Body of pancreas (tissue), 4 donors: ENCODE results near the gene ECEL1. TPM values are rescaled to one million over a fixed set of nuclear protein-coding genes. Genes with fewer than 3 reads are reported as not detected.

Experiments
- ATAC-seq: fragments of 150-250 bp; one replicate; pipeline ENCODE4 v1.9.1; 2016
- DNase-seq, 4 donors: peaks; one replicate each; pipeline ENCODE4 v3.0.0-alpha.2; 2019
- H3K27ac ChIP-seq, 4 donors: fragments of 200-600 bp; sonication (generic); 1 replicate in 3 of 4; 2 replicates in 1 of 4; pipeline versions ENCODE4 v1.5.1 to v1.6.1; 2016 to 2019; ENCODE audit warnings: mild to moderate bottlenecking in 1 of 4, mixed read lengths in 1 of 4, moderate library complexity in 1 of 4
- H3K27me3 ChIP-seq, 2 donors: fragments of 200-600 bp; sonication (generic); one replicate each; pipeline ENCODE4 v1.6.0; 2016; ENCODE audit warnings: mild to moderate bottlenecking in 1 of 2
- H3K36me3 ChIP-seq, 2 donors: fragments of 200-600 bp; sonication (generic); replicated peaks in 1 of 2; 2 replicates each; pipeline ENCODE4 v1.5.1; 2016; ENCODE audit warnings: low read depth in 2 of 2; ENCODE audit not compliant: insufficient read depth in 1 of 2
- H3K4me1 ChIP-seq: fragments of 200-600 bp; sonication (generic); one replicate; pipeline ENCODE4 v1.6.0; 2016
- H3K4me3 ChIP-seq, 2 donors: fragments of 200-600 bp; sonication (generic); 1 replicate in 1 of 2; 2 replicates in 1 of 2; pipeline ENCODE4 v1.5.1; 2016 to 2019
- H3K9me3 ChIP-seq, 3 donors: fragments of 200-600 bp; sonication (generic); 1 replicate in 2 of 3; 2 replicates in 1 of 3; pipeline ENCODE4 v1.5.1; 2016
- CTCF ChIP-seq, 7 experiments: fragments of 450-650 bp in 4 of 7; fragments of 200-600 bp in 3 of 7; sonication (generic) in 3 of 7; IDR thresholded peaks; one replicate each; pipeline ENCODE4 v1.5.1; 2016 to 2019; ENCODE audit warnings: antibody characterized with exemption in 7 of 7
- POLR2A ChIP-seq, 3 donors: fragments of 450-650 bp; IDR thresholded peaks; one replicate each; pipeline ENCODE4 v1.6.1; 2016; ENCODE audit warnings: antibody characterized with exemption in 3 of 3, mild to moderate bottlenecking in 2 of 3
- WGBS, 2 donors: methylation state at CpG; one replicate each; pipeline ENCODE4 v1.1.5; 2017; 5-methylcytosine and 5-hydroxymethylcytosine counted together
- intact Hi-C: fragments of 100-400 bp; cut with DNase I; formaldehyde crosslinking; loops from one replicate; pipeline ENCODE4 v1.15.1; 2023
- total RNA-seq, 2 donors: library from RNA; depleted of rRNA; stranded (reverse); fragments of >200 nt; gene quantifications; one replicate each; pipeline ENCODE4 v1.1.0, GENCODE V29; 2016

The ECEL1 gene
- total RNA-seq, 2 donors from 2014 or later, result 0.26 TPM; not detected in 1

- DNase-seq (peak; percentile 40 to 73 (median 64)), ATAC-seq (peak; percentile 57)
- 4 to 5% methylated on average over 18 to 61 of the region's 66 CpGs for WGBS, 2 donors
- TF ChIP-seq POLR2A (IDR thresholded peaks at IDR 0.05) (no peak), CTCF (IDR thresholded peaks at IDR 0.05) (peak; percentile 45 to 97 (median 80))
- H3K4me1 ChIP-seq, result peaks cover 31% of the 10 kb centered on the region
- H3K9me3 ChIP-seq, result no peaks in the 10 kb centered on the region
- intact Hi-C loops, result loop anchor here (5.0 to 10.0 kb wide), 2 partner anchors 75 to 617 kb away; no protein-coding TSS in a partner anchor
- no peak overlapping the region for H3K4me3 ChIP-seq
- peaks cover 0 to 34% of the 10 kb centered on the region in 2 donors for H3K27me3 ChIP-seq
- H3K36me3 ChIP-seq, result no peaks in the 10 kb centered on the region
- H3K27ac ChIP-seq, result no peak overlapping the region
These were observed 34.5 kb upstream of the ECEL1 start for GRCh38 chr2:232521959-232522622.

GRCh38 chr2:232521098-232521497 is 33.5 kb upstream of the ECEL1 start:
- ATAC-seq (no peak), DNase-seq (no peak)
- Histone ChIP-seq H3K4me3 (no peak overlapping the region), H3K27me3 (peaks cover 0 to 34% of the 10 kb centered on the region in 2 donors), H3K27ac (no peak overlapping the region), H3K36me3 (no peaks in the 10 kb centered on the region), H3K4me1 (peaks cover 31% of the 10 kb centered on the region), H3K9me3 (no peaks in the 10 kb centered on the region)
- TF ChIP-seq POLR2A (IDR thresholded peaks at IDR 0.05) (no peak), CTCF (IDR thresholded peaks at IDR 0.05) (no peak)
- intact Hi-C loops, result loop anchor here (5.0 to 10.0 kb wide), 2 partner anchors 74 to 616 kb away; no protein-coding TSS in a partner anchor
- 77 to 83% methylated on average over 13 to 14 of the region's 14 CpGs for WGBS, 2 donors

- DNase-seq (no peak), ATAC-seq (no peak)
- Histone ChIP-seq H3K9me3 (no peaks in the 10 kb centered on the region), H3K4me3 (no peak overlapping the region), H3K27ac (no peak overlapping the region), H3K4me1 (peaks cover 29% of the 10 kb centered on the region), H3K36me3 (no peaks in the 10 kb centered on the region), H3K27me3 (peaks cover 0 to 34% of the 10 kb centered on the region in 2 donors)
- intact Hi-C loops, result loop anchor here (5.0 to 10.0 kb wide), 2 partner anchors 73 to 616 kb away; no protein-coding TSS in a partner anchor
- no peak for TF ChIP-seq POLR2A (IDR thresholded peaks at IDR 0.05)
- TF ChIP-seq CTCF (IDR thresholded peaks at IDR 0.05), result no peak
- 61 to 69% methylated on average over 14 to 15 of the region's 15 CpGs for WGBS, 2 donors
These were observed 32.9 kb upstream of the ECEL1 start for GRCh38 chr2:232520489-232520888.

DNA sequence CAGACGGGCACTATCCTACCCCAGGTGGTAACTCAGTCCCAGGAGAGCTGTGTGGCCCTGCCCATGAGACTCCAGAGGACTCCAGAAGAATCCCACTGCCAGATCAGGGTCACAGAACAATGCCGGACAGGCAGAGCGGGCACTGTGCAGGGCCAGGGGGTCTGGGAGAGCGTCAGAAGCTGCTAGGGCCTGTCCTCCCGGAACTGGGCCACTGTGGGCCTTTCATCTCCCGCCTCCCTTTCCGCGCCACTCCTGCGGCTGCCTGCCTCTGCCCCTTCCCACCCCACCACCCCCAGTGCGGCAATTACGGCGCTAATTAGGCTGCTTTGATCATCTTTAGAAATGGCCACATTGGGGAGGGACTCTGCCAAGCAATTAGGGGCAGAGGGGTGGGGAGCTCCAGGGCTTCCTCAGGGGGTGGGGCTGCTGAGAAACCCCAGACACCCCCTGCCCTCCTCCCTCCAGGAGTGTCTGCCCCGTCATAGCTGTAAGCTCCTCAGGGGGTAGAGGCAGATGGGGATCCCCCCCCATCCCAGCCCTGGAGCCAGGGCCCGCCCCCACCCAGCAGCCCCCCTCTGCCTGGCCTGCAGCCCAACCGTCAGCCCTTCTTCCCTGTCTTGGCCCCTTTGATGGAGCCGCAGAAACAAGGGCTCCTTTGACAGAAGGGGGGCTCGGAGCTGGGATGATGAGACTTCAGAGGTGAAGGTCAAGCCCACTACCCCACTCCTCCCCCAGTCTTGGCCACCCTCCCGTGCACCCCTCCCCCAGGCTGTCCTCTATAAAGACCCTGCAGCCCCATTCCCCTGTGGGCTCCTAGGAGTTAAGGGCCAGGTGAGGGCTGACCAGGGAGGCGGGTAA is 32.2 kb upstream of the ECEL1 start, which contains the start of gene PRSS56:
Gene PRSS56 (plus strand): TSS at position 808 of the 858 bp plus-strand sequence. CDS start 211 bp downstream, outside the sequence.
- WGBS, 2 donors, result 65 to 74% methylated on average over 17 to 19 of the region's 19 CpGs
- DNase-seq, result no peak
- intact Hi-C loops, result loop anchor here (5.0 to 10.0 kb wide), 2 partner anchors 73 to 615 kb away; no protein-coding TSS in a partner anchor
- ATAC-seq, result no peak
- no peak within 1 kb of the TSS for H3K27ac ChIP-seq
- no peaks in the 10 kb centered on the region for H3K9me3 ChIP-seq
- no peak within 1 kb of the TSS for H3K4me3 ChIP-seq
- TF ChIP-seq CTCF (IDR thresholded peaks at IDR 0.05) (no peak), POLR2A (IDR thresholded peaks at IDR 0.05) (no peak)
- H3K27me3 ChIP-seq, result peaks cover 0 to 32% of the 10 kb centered on the region in 2 donors
- no peaks in the 10 kb centered on the region for H3K36me3 ChIP-seq
- H3K4me1 ChIP-seq, result peaks cover 24% of the 10 kb centered on the region
